GM18909 (cell line): ENCODE measurements around the gene NECTIN4.
"Not testable (repeated sequence)": the region's sequence is repeated elsewhere in the genome, so short reads cannot be mapped to it uniquely, and the experiment has no call there.

ENCODE experiments used
- ATAC-seq: cut with Tn5 transposase; IDR thresholded peaks from one replicate; pipeline ENCODE4 v1.9.1; 2021; ENCODE audit warnings: mild to moderate bottlenecking; ENCODE audit not compliant: unreplicated experiment, poor library complexity

Gene NECTIN4

DNA sequence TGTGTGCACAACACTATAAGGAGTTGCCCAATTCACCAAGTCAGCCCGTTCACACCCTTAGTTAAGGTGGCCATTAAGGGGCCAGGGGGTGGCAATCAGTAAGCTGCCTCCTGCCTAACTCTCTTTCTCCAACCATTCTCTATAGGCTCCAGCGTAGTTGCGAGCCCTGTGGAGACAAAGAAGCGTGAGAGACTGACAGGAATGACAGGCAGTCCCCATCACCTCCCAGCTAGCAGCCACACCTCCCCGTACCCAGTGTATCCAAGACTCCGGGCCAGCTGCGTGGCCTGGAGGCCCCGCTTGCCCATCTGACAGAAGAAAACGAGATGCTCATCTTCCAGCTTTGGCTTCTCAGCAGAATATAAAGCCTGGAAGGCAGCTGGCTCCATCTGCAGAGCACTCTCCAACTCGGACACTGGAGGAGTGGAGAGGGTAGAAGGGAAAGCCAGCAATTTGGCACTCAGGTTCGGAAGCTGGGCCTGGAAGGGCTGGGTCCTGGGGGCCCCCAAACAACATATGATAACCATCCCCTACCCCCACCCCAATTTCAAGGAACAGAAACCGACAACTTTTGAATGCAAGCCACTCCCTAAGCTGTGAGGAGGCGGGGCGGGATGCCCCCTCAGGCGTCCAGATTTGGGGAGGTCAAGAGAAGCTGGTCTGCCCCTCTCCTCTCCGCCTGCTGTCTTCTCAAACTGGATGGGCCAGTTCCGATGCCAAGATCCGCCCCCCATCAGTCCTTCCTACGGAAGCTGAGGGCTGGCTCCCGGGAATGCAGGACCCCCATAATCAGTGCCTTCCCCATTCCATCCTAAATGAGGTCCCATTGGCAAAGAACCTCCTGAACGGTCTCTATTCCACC lies 51.5 kb downstream of the NECTIN4 start:
- no peak for ATAC-seq

DNA sequence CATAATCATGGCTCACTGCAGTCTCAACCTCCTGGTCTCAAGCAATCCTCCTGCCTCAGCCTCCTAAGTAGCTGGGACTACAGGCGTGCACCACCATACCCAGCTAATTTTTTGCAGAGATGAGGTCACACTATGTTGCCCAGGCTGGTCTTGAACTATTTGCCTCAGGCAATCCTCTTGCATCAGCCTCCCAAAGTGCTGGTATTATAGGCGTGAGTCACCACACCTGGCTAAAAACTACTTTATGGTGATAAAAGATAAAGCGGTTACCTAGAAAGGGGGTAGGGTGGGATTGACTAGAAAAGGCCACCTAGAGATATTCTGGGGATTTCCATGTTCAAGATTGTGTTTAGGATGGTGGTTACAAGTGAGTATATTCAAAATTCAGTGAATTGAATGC lies 55.6 kb downstream of the NECTIN4 start:
- ATAC-seq: no peak

DNA sequence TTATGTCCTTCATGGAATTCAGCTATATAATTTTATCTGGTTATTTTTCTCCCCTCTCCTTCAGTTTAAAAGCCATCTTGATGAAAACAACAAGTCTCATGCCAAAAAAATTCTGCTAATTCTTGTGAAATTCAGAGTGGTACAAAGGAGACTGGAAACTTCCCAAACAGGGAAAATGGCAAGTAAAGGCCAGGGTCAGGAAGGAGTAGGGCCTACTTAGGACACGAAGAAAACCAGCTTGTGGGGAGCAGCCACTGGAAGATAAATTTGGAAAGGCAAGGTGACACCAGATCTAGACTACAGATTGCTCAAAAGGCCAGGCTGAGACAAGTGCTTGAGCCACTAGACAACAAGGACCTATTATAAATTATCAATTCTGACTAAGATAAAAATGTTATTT lies 56.9 kb downstream of the NECTIN4 start:
- ATAC-seq: no peak

GRCh38 chr1:161031874-161032273 lies 57.5 kb downstream of the NECTIN4 start:
- no peak for ATAC-seq

DNA sequence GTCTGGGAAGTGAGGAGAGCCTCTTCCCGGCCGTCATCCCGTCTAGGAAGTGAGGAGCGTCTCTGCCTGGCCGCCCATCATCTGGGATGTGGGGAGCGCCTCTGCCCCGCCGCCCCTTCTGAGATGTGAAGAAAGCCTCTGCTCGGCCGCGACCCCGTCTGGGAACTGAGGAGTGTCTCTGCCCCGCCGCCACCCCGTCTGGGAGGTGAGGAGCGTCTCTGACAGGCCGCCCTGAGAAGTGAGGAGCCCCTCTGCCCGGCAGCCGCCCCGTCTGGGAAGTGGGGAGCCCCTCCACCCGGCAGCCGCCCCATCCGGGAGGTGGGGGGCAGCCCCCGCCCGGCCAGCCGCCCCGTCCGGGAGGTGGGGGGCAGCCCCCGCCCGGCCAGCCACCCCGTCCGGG lies 59.9 kb downstream of the NECTIN4 start:
- ATAC-seq: not testable (repeated sequence)

DNA sequence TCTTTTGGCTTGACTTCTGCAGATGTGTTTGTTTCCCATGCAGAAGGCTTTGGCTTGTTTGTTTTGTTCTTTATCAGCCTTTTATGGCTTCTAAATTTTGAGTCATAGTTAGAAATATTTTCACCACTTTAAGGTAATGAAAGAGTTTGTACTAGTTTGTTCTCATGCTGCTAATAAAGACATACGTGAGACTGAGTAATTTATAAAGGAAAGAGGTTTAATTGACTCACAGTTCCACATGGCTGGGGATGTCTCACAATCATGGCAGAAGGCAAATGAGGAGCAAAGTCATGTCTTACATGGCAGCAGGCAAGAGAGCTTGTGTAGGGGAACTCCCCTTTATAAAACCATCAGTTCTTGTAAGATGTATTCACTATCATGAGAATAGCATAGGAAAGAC lies 62.4 kb downstream of the NECTIN4 start:
- ATAC-seq: not testable (repeated sequence)

DNA sequence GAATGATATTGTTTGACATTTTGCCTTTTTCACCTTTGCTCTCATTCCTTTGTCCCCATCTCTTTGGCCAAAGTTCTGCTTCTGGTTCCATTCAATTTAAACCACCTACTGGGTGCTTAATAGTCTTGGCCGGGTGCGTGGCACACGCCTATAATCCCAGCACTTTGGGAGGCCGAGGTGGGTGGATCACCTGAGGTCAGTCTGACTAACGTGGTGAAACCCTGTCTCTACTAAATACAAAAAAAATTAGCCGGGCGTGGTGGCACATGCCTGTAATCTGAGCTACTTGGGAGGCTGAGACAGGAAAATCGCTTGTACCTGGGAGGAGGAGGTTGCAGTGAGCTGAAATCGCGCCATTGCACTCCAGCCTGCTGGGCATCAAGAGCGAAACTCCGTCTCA lies 66.9 kb downstream of the NECTIN4 start:
- ATAC-seq: not testable (repeated sequence)

- ATAC-seq: no peak
Observed at GRCh38 chr1:161021970-161022353, 67.4 kb downstream of the NECTIN4 start.

DNA sequence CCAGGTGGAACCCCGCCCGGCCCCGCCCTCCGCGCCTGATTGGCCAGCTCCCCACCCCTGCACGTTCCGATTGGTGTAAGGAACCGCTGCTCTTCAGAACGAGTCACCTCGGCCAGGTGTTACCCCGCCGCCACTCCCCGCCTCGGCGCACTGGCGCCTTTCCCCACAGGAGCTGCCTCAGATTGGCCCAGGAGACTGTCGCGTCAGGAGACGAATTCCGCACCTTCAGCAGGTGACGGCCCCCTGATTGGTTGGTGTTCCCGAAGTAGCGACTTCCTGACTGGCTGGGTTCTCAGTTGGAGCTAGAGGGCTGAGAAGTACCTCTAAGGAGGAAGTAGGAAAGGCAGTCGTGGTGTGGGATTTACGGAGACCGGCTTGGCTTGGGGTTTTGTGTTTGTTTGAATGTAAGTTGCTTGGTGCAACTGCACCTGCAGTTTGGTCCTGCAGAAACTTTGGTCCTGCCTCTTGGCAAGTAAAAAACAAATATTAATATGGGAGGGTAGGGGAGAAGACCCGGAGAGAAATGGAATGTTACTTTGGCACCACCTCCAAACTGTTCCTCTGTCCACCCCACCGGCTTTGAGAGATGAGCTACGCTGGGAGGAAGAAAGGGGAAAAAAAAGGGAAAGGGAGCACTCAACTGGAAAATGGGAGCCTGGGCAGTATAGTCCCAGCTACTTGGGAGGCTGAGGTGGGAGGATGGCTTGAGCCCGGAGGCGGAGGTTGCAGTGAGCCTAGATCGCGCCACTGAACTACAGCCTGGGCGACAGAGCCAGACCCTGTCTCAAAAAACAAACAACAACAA lies 68.0 kb downstream of the NECTIN4 start:
- ATAC-seq: peak; percentile 90
